Measurements from ENCODE around the gene COL27A1. TPM values are rescaled to one million over a fixed set of nuclear protein-coding genes. Genes with fewer than 3 reads are reported as not detected.

COL27A1 gene
- total RNA-seq, 1 experiment from 2014 or later = not detected

- Histone ChIP-seq H3K9me2 (replicated peaks; ENCODE audit: insufficient read depth, low read length) (no peaks in the 10 kb centered on the region), H3K9me3 (ENCODE audit: low read length) (no peaks in the 10 kb centered on the region), H3K4me2 (ENCODE audit: low read depth, low read length, poor library complexity, severe bottlenecking) (no peak overlapping the region), H2AFZ (ENCODE audit: low read length) (no peak overlapping the region), H3K4me3 (ENCODE audit: low read length) (no peak overlapping the region), H3K36me3 (ENCODE audit: insufficient read depth, low read length) (no peaks in the 10 kb centered on the region), H3K4me1 (ENCODE audit: low read length) (peaks cover 4% of the 10 kb centered on the region; the same call in 1 of the 2 replicates), H3K27me3 (ENCODE audit: low read length) (no peaks in the 10 kb centered on the region), H3K79me2 (ENCODE audit: low read length) (no peaks in the 10 kb centered on the region), H4K20me1 (ENCODE audit: insufficient read depth, low read depth, low read length) (no peaks in the 10 kb centered on the region), H3K27ac (ENCODE audit: low read length) (no peak overlapping the region), H3K9ac (ENCODE audit: low read length) (no peak overlapping the region)
- DNase-seq = no peak
Measured at GRCh38 chr9:114275246-114276004, 120.1 kb downstream of the COL27A1 start.

- no peaks in the 10 kb centered on the region for H3K27me3 ChIP-seq (ENCODE audit: low read length)
Measured at GRCh38 chr9:114276908-114277821, 121.8 kb downstream of the COL27A1 start.

GRCh38 chr9:114278356-114278755 lies 123.0 kb downstream of the COL27A1 start:
- H3K4me1 ChIP-seq (ENCODE audit: low read length) = peaks cover 4% of the 10 kb centered on the region; the same call in 1 of the 2 replicates
- H3K36me3 ChIP-seq (ENCODE audit: insufficient read depth, low read length) = no peaks in the 10 kb centered on the region
- no peaks in the 10 kb centered on the region for H3K79me2 ChIP-seq (ENCODE audit: low read length)
- DNase-seq = no peak
- no peak overlapping the region for H3K27ac ChIP-seq (ENCODE audit: low read length)
- no peaks in the 10 kb centered on the region for H3K9me3 ChIP-seq (ENCODE audit: low read length)
- no peaks in the 10 kb centered on the region for H4K20me1 ChIP-seq (ENCODE audit: insufficient read depth, low read depth, low read length)
- no peak overlapping the region for H2AFZ ChIP-seq (ENCODE audit: low read length)
- H3K27me3 ChIP-seq (ENCODE audit: low read length) = no peaks in the 10 kb centered on the region
- H3K9me2 ChIP-seq (replicated peaks; ENCODE audit: insufficient read depth, low read length) = no peaks in the 10 kb centered on the region
- H3K4me2 ChIP-seq (ENCODE audit: low read depth, low read length, poor library complexity, severe bottlenecking) = no peak overlapping the region
- H3K9ac ChIP-seq (ENCODE audit: low read length) = no peak overlapping the region
- no peak overlapping the region for H3K4me3 ChIP-seq (ENCODE audit: low read length)

More at GRCh38 chr9:114276908-114277821, 121.8 kb downstream of the COL27A1 start:
- no peaks in the 10 kb centered on the region for H3K9me2 ChIP-seq (replicated peaks; ENCODE audit: insufficient read depth, low read length)
- no peak overlapping the region for H3K4me2 ChIP-seq (ENCODE audit: low read depth, low read length, poor library complexity, severe bottlenecking)
- no peaks in the 10 kb centered on the region for H3K36me3 ChIP-seq (ENCODE audit: insufficient read depth, low read length)
- H3K4me3 ChIP-seq (ENCODE audit: low read length) = no peak overlapping the region
- H3K79me2 ChIP-seq (ENCODE audit: low read length) = no peaks in the 10 kb centered on the region
- H3K4me1 ChIP-seq (ENCODE audit: low read length) = peaks cover 4% of the 10 kb centered on the region; the same call in 1 of the 2 replicates
- no peaks in the 10 kb centered on the region for H3K9me3 ChIP-seq (ENCODE audit: low read length)
- H3K27ac ChIP-seq (ENCODE audit: low read length) = no peak overlapping the region
- no peak overlapping the region for H3K9ac ChIP-seq (ENCODE audit: low read length)
- DNase-seq = peak; percentile 47
- no peaks in the 10 kb centered on the region for H4K20me1 ChIP-seq (ENCODE audit: insufficient read depth, low read depth, low read length)
- H2AFZ ChIP-seq (ENCODE audit: low read length) = no peak overlapping the region

GRCh38 chr9:114278881-114279570 lies 123.7 kb downstream of the COL27A1 start:
- H3K27ac ChIP-seq (ENCODE audit: low read length) = no peak overlapping the region
- H3K9me2 ChIP-seq (replicated peaks; ENCODE audit: insufficient read depth, low read length) = no peaks in the 10 kb centered on the region
- H3K4me3 ChIP-seq (ENCODE audit: low read length) = no peak overlapping the region
- H4K20me1 ChIP-seq (ENCODE audit: insufficient read depth, low read depth, low read length) = no peaks in the 10 kb centered on the region
- H3K79me2 ChIP-seq (ENCODE audit: low read length) = no peaks in the 10 kb centered on the region
- no peaks in the 10 kb centered on the region for H3K9me3 ChIP-seq (ENCODE audit: low read length)
- H3K27me3 ChIP-seq (ENCODE audit: low read length) = no peaks in the 10 kb centered on the region
- DNase-seq = no peak
- no peak overlapping the region for H3K9ac ChIP-seq (ENCODE audit: low read length)
- peaks cover 4% of the 10 kb centered on the region; the same call in 1 of the 2 replicates for H3K4me1 ChIP-seq (ENCODE audit: low read length)
- no peak overlapping the region for H3K4me2 ChIP-seq (ENCODE audit: low read depth, low read length, poor library complexity, severe bottlenecking)
- H3K36me3 ChIP-seq (ENCODE audit: insufficient read depth, low read length) = no peaks in the 10 kb centered on the region
- H2AFZ ChIP-seq (ENCODE audit: low read length) = no peak overlapping the region

GRCh38 chr9:114279693-114280092 lies 124.4 kb downstream of the COL27A1 start:
- Histone ChIP-seq H3K9me2 (replicated peaks; ENCODE audit: insufficient read depth, low read length) (no peaks in the 10 kb centered on the region), H2AFZ (ENCODE audit: low read length) (no peak overlapping the region), H4K20me1 (ENCODE audit: insufficient read depth, low read depth, low read length) (no peaks in the 10 kb centered on the region), H3K4me3 (ENCODE audit: low read length) (no peak overlapping the region), H3K79me2 (ENCODE audit: low read length) (no peaks in the 10 kb centered on the region), H3K4me2 (ENCODE audit: low read depth, low read length, poor library complexity, severe bottlenecking) (no peak overlapping the region), H3K4me1 (ENCODE audit: low read length) (peaks cover 4% of the 10 kb centered on the region; the same call in 1 of the 2 replicates), H3K27ac (ENCODE audit: low read length) (no peak overlapping the region), H3K27me3 (ENCODE audit: low read length) (no peaks in the 10 kb centered on the region), H3K9ac (ENCODE audit: low read length) (no peak overlapping the region), H3K36me3 (ENCODE audit: insufficient read depth, low read length) (no peaks in the 10 kb centered on the region), H3K9me3 (ENCODE audit: low read length) (no peaks in the 10 kb centered on the region)
- no peak for DNase-seq

- Histone ChIP-seq H3K27me3 (ENCODE audit: low read length) (no peaks in the 10 kb centered on the region), H3K4me1 (ENCODE audit: low read length) (peaks cover 4% of the 10 kb centered on the region; the same call in 1 of the 2 replicates), H3K9ac (ENCODE audit: low read length) (no peak overlapping the region), H3K9me2 (replicated peaks; ENCODE audit: insufficient read depth, low read length) (no peaks in the 10 kb centered on the region), H3K9me3 (ENCODE audit: low read length) (no peaks in the 10 kb centered on the region), H3K4me2 (ENCODE audit: low read depth, low read length, poor library complexity, severe bottlenecking) (no peak overlapping the region), H3K36me3 (ENCODE audit: insufficient read depth, low read length) (no peaks in the 10 kb centered on the region), H3K4me3 (ENCODE audit: low read length) (no peak overlapping the region), H2AFZ (ENCODE audit: low read length) (no peak overlapping the region), H3K79me2 (ENCODE audit: low read length) (no peaks in the 10 kb centered on the region), H4K20me1 (ENCODE audit: insufficient read depth, low read depth, low read length) (no peaks in the 10 kb centered on the region), H3K27ac (ENCODE audit: low read length) (no peak overlapping the region)
- no peak for DNase-seq
Measured at GRCh38 chr9:114280636-114281472, 125.5 kb downstream of the COL27A1 start.

- no peaks in the 10 kb centered on the region for H3K27me3 ChIP-seq (ENCODE audit: low read length)
Measured at GRCh38 chr9:114281473-114282103, 126.3 kb downstream of the COL27A1 start.

More at GRCh38 chr9:114281473-114282103, 126.3 kb downstream of the COL27A1 start:
- DNase-seq = no peak
- H3K4me2 ChIP-seq (ENCODE audit: low read depth, low read length, poor library complexity, severe bottlenecking) = no peak overlapping the region
- H2AFZ ChIP-seq (ENCODE audit: low read length) = no peak overlapping the region
- H3K36me3 ChIP-seq (ENCODE audit: insufficient read depth, low read length) = no peaks in the 10 kb centered on the region
- no peak overlapping the region for H3K4me3 ChIP-seq (ENCODE audit: low read length)
- no peaks in the 10 kb centered on the region for H3K9me2 ChIP-seq (replicated peaks; ENCODE audit: insufficient read depth, low read length)
- no peak overlapping the region for H3K27ac ChIP-seq (ENCODE audit: low read length)
- H3K79me2 ChIP-seq (ENCODE audit: low read length) = no peaks in the 10 kb centered on the region
- no peaks in the 10 kb centered on the region for H4K20me1 ChIP-seq (ENCODE audit: insufficient read depth, low read depth, low read length)
- H3K9ac ChIP-seq (ENCODE audit: low read length) = no peak overlapping the region
- H3K9me3 ChIP-seq (ENCODE audit: low read length) = no peaks in the 10 kb centered on the region
- peaks cover 4% of the 10 kb centered on the region; the same call in 1 of the 2 replicates for H3K4me1 ChIP-seq (ENCODE audit: low read length)

All from Karpas-422 (cell line).